HFFc6 (cell line): ENCODE data around the gene MADD. TPM values are rescaled to one million over a fixed set of nuclear protein-coding genes. Genes with fewer than 3 reads are reported as not detected.

ENCODE experiments used
- DNase-seq: peaks from one replicate; pipeline ENCODE4 v3.0.0-alpha.2; 2018
- H3K27ac Mint-ChIP-seq: 2 replicates; pipeline ENCODE4 v1.8.0; 2020; ENCODE audit warnings: mild to moderate bottlenecking, mixed read lengths
- H3K27me3 Mint-ChIP-seq: 2 replicates; pipeline ENCODE4 v1.8.0; 2021; ENCODE audit warnings: mild to moderate bottlenecking, moderate library complexity, mixed read lengths; ENCODE audit not compliant: insufficient read depth
- H3K36me3 Mint-ChIP-seq: 2 replicates; pipeline ENCODE4 v1.8.0; 2021; ENCODE audit warnings: low read depth, mixed read lengths
- H3K4me1 Mint-ChIP-seq: 2 replicates; pipeline ENCODE4 v1.8.0; 2020; ENCODE audit warnings: low read depth, mixed read lengths
- H3K4me3 Mint-ChIP-seq: 2 replicates; pipeline ENCODE4 v1.8.0; 2020; ENCODE audit warnings: mild to moderate bottlenecking, moderate library complexity, mixed read lengths
- H3K9me3 Mint-ChIP-seq: 2 replicates; pipeline ENCODE4 v1.8.0; 2020; ENCODE audit warnings: mild to moderate bottlenecking, mixed read lengths
- CTCF ChIP-seq: fragments of 200-600 bp; sonication (generic); IDR thresholded peaks from 2 replicates; pipeline ENCODE4 v1.5.0; 2021; ENCODE audit warnings: antibody characterized with exemption, mild to moderate bottlenecking
- total RNA-seq, 6 experiments: library from RNA; stranded (reverse); fragmentation: NEBNext Ultra II Directional; extraction: Animal tissue kit (Norgen Biotek cat#: 25700); gene quantifications; 2 replicates in 1 of 6; 3 replicates in 5 of 6; pipeline ENCODE4 v1.2.3, GENCODE V29; 2021

The MADD gene
- total RNA-seq, 6 experiments from 2014 or later = 22.4 to 30.5 (median 25.2) TPM

GRCh38 chr11:47378836-47379170 lies 108.9 kb downstream of the MADD start:
- TF ChIP-seq CTCF = no peak
- Mint-ChIP-seq H3K27ac (no peak overlapping the region), H3K36me3 (no peaks in the 10 kb centered on the region), H3K27me3 (peaks cover 3% of the 10 kb centered on the region), H3K4me3 (no peak overlapping the region), H3K9me3 (no peaks in the 10 kb centered on the region), H3K4me1 (peaks cover 12% of the 10 kb centered on the region)
- DNase-seq = no peak

- no peak for DNase-seq
- no peaks in the 10 kb centered on the region for H3K36me3 Mint-ChIP-seq
- no peaks in the 10 kb centered on the region for H3K9me3 Mint-ChIP-seq
- H3K27ac Mint-ChIP-seq = no peak overlapping the region
- H3K4me3 Mint-ChIP-seq = no peak overlapping the region
- TF ChIP-seq CTCF = no peak
- peaks cover 7% of the 10 kb centered on the region for H3K4me1 Mint-ChIP-seq
- peaks cover 3% of the 10 kb centered on the region for H3K27me3 Mint-ChIP-seq
Measured at GRCh38 chr11:47379317-47379716, 109.4 kb downstream of the MADD start.

Other genes with a start within 250 kb of the MADD start
- 10 to 100 TPM; 58.2 to 64.0 (median 61.1) TPM for gene ARFGAP2, start 93.3 kb upstream of the MADD start, total RNA-seq
- 10 to 100 TPM; 10.3 to 30.9 (median 22.1) TPM for gene PACSIN3, start 83.7 kb upstream of the MADD start, total RNA-seq
- gene DDB2, start 55.2 kb upstream of the MADD start, total RNA-seq = 10 to 100 TPM; 23.6 to 38.7 (median 33.7) TPM
- 10 to 100 TPM; 33.4 to 37.4 (median 36.1) TPM for gene ACP2, start 21.3 kb upstream of the MADD start, total RNA-seq
- 10 to 100 TPM in 2 of 6 experiments, 1 to 10 TPM in 4; 5.4 to 11.2 (median 9.2) TPM for gene NR1H3, start 12.1 kb upstream of the MADD start, total RNA-seq
- not detected for gene MYBPC3, start 82.6 kb downstream of the MADD start, total RNA-seq
- gene SPI1, start 108.4 kb downstream of the MADD start, total RNA-seq = not detected
- gene SLC39A13, start 138.5 kb downstream of the MADD start, total RNA-seq = 100 to 1,000 TPM in 2 of 6 experiments, 10 to 100 TPM in 4; 78.2 to 126 (median 86.4) TPM
- gene PSMC3, start 156.3 kb downstream of the MADD start, total RNA-seq = 100 to 1,000 TPM; 161 to 238 (median 220) TPM
- gene RAPSN, start 179.0 kb downstream of the MADD start, total RNA-seq = under 1 TPM in 1 of 6 experiments, not detected in 5; 0.22 TPM